NCI-H2196 treated with DMSO at 0.1 percent for 48 hours (cell line): Measurements from ENCODE around the gene SEMA3G.
A peak's percentile ranks its signal among the peaks of the same experiment; 100 is the strongest.

Experiments
- DNase-seq: peaks from one replicate; lab custom pipeline; 2025; ENCODE audit not compliant: unreplicated experiment; lab: John Stamatoyannopoulos, UW

Gene SEMA3G

DNA sequence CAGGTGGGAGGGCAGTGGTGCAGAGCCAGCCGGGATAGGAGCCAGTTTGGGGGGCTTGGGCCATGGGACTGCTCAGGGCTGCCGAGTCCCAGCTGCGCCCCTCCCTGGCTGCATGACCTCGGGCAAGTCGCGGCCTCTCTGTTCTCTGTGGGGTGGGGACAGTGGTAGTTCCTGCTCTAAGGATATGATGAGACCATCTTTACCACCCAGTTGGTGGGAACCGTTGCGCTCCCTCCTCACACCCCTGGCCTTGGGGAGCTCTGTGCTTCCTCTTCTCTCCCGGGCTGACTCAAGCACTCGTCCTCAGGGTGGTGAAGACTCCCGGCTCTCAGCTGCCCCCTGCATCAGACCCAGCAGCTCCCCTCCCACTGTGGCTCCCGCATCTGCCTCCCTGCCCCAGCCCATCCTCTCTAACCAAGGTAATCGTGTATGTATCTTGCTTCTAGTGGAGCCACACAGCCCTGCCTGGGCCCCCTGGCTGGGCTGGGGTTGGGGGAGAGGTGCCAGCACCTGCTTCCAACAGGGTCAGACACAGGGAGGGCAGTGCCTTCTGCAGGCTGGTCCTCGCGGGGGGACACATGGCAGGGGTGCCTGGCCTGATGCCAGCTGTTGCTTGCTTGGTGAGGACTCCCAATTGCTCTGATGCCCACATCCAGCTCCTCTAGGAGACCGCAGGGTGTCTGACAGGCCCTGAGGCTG, 35.1 kb upstream of the SEMA3G start:
- DNase-seq, result no peak

- DNase-seq, result no peak
Measured at GRCh38 chr3:52479037-52479876, 34.4 kb upstream of the SEMA3G start.

- DNase-seq, result no peak
Measured at GRCh38 chr3:52477796-52478095, 32.8 kb upstream of the SEMA3G start.

- DNase-seq, result no peak
Measured at GRCh38 chr3:52477076-52477795, 32.3 kb upstream of the SEMA3G start.

DNA sequence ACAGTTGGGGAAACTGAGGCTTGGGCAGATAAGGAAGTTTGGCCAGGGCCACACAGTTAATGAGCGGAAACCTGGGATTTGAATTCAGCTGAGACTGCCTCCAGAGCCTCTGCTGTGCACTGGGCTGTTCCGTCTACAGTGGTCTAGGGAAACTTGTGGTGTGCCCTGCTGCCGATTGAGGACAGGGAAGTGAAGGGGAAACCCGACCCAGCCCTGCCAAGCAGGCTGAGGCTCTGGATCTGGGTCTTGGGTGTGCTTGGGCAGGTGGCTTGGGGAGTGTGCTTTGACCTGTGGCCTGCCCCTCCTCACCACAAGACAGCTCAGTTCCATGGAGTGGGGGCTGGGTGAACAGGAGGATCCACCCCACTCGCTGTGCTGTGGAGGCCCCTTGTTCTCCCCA, 28.1 kb upstream of the SEMA3G start:
- DNase-seq, result no peak

- DNase-seq, result no peak
Measured at GRCh38 chr3:52472239-52473000, 27.5 kb upstream of the SEMA3G start.

DNA sequence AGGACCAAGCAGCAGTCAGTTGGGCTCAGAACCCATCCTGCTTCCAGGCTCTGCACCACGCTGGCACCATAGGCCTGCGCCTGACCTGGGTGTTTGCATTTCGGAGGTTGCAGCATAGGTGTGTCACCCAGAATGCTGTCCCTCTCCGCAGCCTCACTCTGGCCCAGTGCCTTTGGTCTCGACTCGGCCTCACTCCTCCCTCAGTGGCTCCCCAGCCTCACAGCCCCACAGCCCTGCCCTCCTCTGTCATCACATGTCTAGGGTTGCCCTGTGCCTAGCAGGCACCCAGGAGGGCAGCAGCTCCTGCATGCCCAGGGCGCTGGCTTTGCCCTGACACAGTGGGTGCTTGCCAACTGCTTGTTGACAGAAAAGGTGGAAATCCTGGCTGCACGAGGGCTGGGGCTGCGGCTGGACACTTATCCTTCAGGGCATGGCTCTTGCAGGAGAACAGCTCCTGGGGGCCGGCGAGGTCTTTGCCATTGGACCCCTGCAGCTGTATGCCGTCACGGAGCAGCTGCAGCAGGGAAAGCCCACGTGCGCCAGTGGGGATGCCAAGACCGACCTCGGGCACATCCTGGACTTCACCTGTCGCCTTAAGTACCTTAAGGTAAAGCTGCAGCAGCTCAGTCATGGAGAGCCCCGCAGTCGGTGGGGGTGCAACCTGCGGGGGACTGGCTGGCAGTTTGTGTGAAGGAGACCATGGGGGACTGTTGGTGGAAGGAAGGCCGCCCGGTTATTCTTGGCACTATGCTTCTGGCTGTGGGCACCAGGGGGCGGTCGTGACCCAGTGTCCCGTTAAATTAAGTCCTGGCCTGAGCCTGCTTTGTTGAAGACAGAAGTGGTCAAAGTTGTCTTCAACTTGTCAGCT, 26.7 kb upstream of the SEMA3G start:
- no peak for DNase-seq

DNA sequence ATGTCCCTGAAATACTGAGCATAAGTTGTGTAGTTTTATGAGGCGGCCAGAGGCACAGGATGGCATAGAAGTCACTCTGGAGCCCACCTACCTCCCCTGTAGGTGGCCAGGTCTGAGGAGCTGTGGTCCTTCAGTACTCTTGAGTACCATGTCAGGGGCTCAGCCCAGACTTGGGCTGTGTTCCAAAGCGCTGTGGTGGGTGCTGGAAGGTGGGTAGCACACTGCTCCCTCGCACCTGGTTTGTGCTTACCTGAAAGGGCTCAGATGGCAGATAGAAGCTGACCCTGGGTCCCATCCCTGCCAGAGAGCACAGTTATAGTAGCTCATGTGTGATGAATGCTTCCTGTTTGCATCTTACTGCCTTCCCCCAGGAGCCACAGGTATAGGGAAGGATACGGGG, 26.0 kb upstream of the SEMA3G start:
- DNase-seq, result no peak

DNA sequence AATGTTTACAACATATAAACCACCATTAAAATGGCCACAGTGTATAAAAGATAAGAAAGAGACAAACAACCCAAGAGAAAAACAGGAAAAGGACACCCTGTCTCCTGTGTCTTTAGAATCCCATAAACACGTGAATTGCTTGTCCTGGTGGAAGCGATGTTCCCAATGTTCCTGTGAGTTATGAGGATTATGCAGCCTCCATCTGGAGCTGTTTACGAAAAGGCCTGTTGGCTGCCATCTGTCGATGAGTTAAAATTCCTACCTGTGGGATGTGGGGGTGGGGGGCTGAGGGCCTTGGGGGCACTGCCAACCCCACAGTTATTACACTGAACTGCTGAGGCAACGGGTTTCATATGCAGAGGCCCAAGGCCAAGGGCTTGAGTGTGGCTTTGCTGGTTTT, 24.1 kb upstream of the SEMA3G start:
- no peak for DNase-seq

DNA sequence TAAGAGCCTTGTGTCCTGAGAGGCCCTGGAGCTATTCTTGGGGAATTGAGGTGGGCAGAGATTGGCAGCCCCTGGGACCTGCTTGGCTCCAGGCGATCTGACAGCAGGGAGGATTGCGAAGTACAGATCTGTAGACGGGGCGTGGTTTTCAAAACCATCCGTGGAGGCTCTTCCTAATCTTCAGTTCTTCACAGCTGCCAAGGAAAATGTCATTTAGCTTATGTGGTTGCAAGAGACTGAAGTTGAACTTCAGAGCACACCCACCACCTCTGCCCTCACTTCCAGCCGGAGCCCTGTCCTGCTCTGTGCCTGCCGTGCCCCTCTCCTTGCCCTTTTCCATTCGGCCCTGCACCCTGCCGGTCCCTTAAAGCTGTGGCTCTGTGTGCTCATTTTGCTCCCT, 23.4 kb upstream of the SEMA3G start:
- no peak for DNase-seq

DNA sequence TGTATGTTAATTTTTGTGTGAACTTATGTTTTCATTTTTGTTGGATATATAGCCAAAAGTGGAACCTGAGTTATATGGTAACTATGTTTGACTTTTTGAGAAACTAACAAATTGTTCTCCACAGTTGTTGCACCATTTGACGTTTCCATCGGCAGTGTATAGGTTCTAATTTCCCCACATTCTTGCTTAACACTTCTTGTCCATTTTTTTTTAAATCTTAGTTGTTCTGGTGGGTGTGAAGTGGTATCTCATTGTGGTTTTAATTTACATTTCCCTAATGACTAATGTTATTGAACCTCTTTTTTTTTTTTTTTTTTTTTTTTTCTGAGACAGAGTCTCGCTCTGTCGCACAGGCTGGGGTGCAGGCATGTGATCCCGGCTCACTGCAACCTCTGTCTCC, 18.5 kb upstream of the SEMA3G start:
- no peak for DNase-seq

DNA sequence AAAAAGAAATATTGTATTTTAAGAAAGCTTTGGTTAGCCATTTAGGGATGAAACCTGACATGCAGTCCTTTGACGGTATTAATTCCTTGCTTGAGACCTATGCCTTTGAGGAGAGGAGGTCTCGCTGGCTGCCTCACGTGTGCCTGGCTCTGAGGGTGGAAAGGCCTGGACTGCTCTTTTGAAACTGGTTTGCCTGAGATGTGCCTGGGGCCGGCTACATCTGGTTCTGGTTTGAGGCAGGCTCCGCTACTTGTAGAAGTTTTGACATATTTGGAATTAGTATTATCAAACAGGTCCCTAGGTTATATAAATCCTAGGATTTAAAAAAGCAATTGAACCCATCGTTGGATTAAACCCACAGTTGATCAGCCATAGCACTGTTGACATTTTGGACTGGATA, 17.0 kb upstream of the SEMA3G start:
- no peak for DNase-seq

DNA sequence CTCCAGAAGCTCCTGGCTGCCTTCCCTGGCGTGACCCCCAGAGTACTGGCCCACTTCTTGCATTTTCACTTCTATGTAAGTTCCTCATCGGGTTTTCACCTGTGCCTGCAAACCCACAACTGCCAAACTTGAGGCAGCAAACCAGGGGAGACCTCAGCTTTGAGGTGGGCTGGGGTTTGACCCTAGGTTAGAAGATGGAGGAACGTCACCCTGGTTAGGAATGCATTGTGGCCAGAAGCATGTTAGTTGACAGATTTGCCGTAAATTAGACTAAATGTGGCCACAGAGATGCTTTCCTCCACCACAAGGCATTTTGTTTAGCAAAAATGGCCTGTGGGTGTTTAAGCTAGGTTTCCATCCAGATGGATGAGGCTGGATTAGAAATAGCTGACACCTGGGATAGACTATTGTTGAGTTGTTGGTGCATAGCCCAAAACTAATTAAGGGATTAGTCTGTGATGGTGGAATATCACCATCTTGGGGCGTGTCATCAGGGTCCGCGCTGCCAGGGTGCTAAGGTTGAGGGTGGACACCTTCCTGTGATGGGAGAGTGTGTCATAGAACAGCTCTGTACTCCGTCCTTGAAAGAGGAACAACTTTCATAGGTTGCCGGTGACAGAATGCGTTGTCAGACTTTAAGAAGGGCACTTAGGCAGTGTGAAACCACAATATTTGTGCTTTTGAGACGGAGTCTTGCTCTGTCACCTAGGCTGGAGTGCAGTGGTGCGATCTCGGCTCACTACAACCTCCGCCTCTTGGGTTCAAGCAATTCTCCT, 14.1 kb upstream of the SEMA3G start:
- no peak for DNase-seq

DNA sequence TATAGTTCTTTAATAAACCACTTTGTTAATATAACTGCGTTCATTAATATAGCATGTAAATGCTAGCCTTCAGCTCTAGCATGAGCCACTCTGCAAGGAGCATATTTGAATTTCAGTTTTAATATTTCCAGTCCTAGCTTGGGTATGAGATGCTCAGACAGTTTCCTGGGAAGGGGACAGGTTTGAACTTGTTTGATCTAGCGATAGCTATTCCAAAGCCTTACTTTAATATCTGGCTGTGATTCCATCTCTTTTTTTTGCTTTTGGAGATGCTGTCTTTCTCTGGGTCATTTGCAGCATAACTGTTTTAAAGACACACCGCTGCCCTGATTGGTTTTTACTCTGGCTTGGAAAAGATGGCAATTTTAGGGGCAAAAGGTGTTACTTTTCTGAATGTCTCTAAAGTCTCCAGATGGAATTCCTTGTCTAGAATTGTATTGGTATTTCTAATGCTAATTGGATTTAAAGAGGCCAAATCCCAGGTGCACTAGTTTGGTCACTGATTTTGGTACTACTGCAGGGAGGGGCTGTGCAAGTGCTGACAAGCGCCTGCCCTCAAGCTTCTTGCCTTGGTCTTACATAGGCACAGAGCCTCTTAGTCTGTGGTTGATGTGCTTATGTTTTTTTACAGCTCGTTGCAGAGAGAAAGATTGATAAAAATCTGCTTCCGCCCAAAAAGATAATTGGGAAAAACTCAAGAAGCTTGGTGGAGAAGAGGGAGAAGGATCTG, 13.3 kb upstream of the SEMA3G start:
- no peak for DNase-seq

- no peak for DNase-seq
Measured at GRCh38 chr3:52456800-52457183, 11.9 kb upstream of the SEMA3G start.

- DNase-seq, result no peak
Measured at GRCh38 chr3:52456169-52456799, 11.4 kb upstream of the SEMA3G start.

DNA sequence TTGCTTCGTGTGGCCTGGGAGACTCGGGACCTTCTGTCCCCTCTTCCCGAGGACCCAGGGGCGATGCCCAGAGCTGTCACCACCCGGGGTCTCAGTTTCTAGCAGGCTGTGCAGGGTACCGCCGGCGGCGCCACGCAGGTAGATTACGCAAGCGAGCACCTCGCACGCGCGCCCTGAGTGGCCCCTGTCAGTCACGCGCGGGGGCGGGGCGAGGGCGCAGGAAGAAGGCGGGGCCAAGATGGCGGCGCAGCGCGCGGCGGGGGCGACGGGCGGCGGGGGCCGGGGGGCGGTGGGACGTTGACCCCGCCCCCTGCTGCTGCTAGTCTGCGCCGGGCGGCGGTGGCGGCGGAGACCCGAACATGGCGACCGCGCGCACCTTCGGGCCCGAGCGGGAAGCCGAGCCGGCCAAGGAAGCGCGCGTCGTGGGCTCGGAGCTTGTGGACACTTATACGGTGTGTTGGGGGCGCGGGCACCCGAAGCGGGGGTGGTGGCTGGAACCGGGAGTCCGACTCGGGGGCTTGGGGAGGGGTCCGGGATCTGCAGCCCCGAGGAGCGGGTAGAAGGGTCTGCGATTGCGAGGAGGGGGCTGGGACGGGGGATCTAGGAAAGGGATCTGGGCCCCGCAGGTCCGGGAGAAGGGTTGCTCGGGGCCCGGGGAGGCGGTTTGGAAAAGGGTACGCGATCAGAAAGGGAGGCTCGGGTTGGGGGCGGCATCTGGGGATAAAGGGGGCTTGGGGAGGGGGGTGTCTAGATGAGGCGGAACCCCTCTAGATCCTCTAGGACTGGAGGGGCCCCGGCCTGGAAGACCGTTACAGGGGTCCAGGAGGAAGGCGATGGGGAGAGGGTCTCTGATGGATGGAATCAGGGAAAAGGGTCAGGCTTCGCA, 10.6 kb upstream of the SEMA3G start, which contains the start of gene NISCH:
Gene NISCH, plus strand, starts transcription at position 322 of the 886 bp plus-strand sequence. Its CDS starts 38 bp downstream, at position 360.
- peak; percentile 31 for DNase-seq

DNA sequence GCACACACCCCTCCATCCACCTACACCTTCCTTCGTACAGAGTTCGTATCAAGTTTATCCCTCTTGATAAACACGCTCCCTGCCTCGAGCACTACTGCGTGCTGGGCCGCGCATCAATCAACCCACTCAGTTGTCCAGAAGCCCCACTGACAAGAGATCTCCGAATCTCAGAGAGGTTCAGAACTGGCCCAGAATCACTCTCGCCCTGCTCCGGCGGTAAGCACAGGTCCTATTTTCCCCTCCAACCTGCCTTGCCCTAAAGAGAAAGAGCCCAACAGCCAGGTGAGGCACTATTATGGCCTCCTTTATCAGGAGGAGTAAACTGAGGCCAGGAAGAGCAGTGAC, 10.0 kb upstream of the SEMA3G start:
- DNase-seq, result no peak
